Measurements from ENCODE around the gene GALNT4.

GALNT4 gene

GRCh38 chr12:89513544-89513943 is 11.1 kb downstream of the GALNT4 start:
- ChIA-PET CTCF (interaction anchor here (0.5 to 0.6 kb wide), 2 partner anchors 33 to 936 kb away, joined by 3 read pairs; no protein-coding TSS in a partner anchor), POLR2A (ENCODE audit: low non-redundant PET) (interaction anchor here (0.6 kb wide), 1 partner anchor 160 kb away, joined by 3 read pairs; no protein-coding TSS in a partner anchor)
- TF ChIP-seq, protein P1, sequence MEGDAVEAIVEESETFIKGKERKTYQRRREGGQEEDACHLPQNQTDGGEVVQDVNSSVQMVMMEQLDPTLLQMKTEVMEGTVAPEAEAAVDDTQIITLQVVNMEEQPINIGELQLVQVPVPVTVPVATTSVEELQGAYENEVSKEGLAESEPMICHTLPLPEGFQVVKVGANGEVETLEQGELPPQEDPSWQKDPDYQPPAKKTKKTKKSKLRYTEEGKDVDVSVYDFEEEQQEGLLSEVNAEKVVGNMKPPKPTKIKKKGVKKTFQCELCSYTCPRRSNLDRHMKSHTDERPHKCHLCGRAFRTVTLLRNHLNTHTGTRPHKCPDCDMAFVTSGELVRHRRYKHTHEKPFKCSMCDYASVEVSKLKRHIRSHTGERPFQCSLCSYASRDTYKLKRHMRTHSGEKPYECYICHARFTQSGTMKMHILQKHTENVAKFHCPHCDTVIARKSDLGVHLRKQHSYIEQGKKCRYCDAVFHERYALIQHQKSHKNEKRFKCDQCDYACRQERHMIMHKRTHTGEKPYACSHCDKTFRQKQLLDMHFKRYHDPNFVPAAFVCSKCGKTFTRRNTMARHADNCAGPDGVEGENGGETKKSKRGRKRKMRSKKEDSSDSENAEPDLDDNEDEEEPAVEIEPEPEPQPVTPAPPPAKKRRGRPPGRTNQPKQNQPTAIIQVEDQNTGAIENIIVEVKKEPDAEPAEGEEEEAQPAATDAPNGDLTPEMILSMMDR (conservative IDR thresholded peaks at IDR 0.05; ENCODE audit: low read depth), result no peak
- no peak overlapping the region for H3K27ac ChIP-seq
- DNase-seq (ENCODE audit: low spot score), result no peak

DNA sequence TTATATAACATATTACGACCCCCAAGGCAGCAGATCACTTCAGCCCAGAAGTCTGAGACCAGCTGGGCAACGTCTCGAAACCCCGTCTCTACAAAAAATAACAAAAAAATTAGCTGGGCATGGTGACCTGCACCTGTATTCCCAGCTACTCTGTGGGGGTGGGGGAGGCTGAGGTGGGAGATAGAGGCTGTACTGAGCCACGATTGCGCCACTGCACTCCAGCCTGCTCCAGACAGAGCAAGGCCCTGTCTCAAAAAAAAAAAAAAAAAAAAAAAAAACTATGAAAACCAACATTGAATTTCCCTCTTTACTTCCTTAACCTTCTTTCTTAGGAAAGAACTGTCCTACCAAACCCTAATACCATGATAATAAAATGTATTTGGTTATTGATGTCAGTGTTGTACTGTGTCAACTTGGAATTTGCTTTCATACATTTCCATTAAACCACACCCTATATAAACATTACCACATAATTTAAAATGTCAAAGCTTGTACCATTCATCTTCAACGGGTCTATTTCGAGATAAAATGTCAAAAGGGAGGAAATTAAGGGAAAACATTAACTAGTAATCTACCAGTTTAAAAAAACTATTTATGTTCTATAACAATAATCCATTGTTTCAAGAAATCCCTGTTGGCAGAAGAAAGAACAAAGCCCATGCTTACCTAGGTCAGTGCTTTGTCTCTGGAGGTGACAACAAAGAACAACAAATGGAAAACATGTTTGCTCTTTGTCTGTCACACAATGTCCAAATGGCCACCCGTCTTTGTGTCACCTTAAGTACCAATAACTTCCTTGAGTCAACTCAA is 17.4 kb downstream of the GALNT4 start:
- TF ChIP-seq, protein P1 (conservative IDR thresholded peaks at IDR 0.05; ENCODE audit: low read depth), result no peak
- no peak for DNase-seq (ENCODE audit: low spot score)
- H3K27ac ChIP-seq, result no peak overlapping the region
- CTCF ChIA-PET, result no interaction called here
- POLR2A ChIA-PET (ENCODE audit: low non-redundant PET), result no interaction called here

- H3K27ac ChIP-seq, result no peak overlapping the region
- no peak for DNase-seq (ENCODE audit: low spot score)
- TF ChIP-seq, protein P1 (conservative IDR thresholded peaks at IDR 0.05; ENCODE audit: low read depth), result no peak
- ChIA-PET POLR2A (ENCODE audit: low non-redundant PET) (no interaction called here), CTCF (no interaction called here)
Observed at GRCh38 chr12:89506050-89506449, 18.5 kb downstream of the GALNT4 start.

- CTCF ChIA-PET, result no interaction called here
- POLR2A ChIA-PET (ENCODE audit: low non-redundant PET), result no interaction called here
- no peak overlapping the region for H3K27ac ChIP-seq
Observed at GRCh38 chr12:89504560-89505346, 19.8 kb downstream of the GALNT4 start.

GRCh38 chr12:89501793-89502192 is 22.8 kb downstream of the GALNT4 start:
- CTCF ChIA-PET, result no interaction called here
- no peak overlapping the region for H3K27ac ChIP-seq
- no peak for DNase-seq (ENCODE audit: low spot score)
- POLR2A ChIA-PET (ENCODE audit: low non-redundant PET), result no interaction called here
- TF ChIP-seq, protein P1 (conservative IDR thresholded peaks at IDR 0.05; ENCODE audit: low read depth), result no peak

More at GRCh38 chr12:89504560-89505346, 19.8 kb downstream of the GALNT4 start:
- TF ChIP-seq, protein P1 (conservative IDR thresholded peaks at IDR 0.05; ENCODE audit: low read depth), result no peak
- DNase-seq (ENCODE audit: low spot score), result no peak

GRCh38 chr12:89499857-89500256 is 24.7 kb downstream of the GALNT4 start:
- CTCF ChIA-PET, result no interaction called here
- no peak for DNase-seq (ENCODE audit: low spot score)
- POLR2A ChIA-PET (ENCODE audit: low non-redundant PET), result no interaction called here

More at GRCh38 chr12:89499857-89500256, 24.7 kb downstream of the GALNT4 start:
- TF ChIP-seq, protein P1 (conservative IDR thresholded peaks at IDR 0.05; ENCODE audit: low read depth), result no peak
- no peak overlapping the region for H3K27ac ChIP-seq

Data from RWPE1 (cell line).